NCI-H526 (cell line): ENCODE data around the gene MED27.
A peak's percentile ranks its signal among the peaks of the same experiment; 100 is the strongest.

ENCODE experiments used
- DNase-seq, 2 experiments: peaks; one replicate each; lab custom pipeline; 2025; lab: John Stamatoyannopoulos, UW

Gene MED27

DNA sequence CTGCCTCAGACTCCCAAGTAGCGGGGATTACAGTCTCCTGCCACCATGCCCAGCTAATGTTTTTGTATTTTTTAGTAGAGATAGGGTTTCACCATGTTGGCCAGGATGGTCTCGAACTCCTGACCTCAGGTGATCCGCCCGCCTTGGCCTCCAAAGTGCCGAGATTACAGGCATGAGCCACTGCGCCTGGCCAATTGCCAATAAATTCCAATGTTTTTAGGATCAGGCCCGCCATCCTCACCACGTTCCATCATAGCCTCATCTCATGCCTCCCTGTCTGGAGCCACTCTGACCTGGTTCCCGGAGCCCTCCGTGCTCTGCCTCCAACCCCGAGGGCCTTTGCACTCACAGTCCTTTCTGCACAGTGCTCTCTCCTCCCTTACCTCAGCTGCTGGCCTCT lies 268.3 kb downstream of the MED27 start:
- DNase-seq = no peak

DNA sequence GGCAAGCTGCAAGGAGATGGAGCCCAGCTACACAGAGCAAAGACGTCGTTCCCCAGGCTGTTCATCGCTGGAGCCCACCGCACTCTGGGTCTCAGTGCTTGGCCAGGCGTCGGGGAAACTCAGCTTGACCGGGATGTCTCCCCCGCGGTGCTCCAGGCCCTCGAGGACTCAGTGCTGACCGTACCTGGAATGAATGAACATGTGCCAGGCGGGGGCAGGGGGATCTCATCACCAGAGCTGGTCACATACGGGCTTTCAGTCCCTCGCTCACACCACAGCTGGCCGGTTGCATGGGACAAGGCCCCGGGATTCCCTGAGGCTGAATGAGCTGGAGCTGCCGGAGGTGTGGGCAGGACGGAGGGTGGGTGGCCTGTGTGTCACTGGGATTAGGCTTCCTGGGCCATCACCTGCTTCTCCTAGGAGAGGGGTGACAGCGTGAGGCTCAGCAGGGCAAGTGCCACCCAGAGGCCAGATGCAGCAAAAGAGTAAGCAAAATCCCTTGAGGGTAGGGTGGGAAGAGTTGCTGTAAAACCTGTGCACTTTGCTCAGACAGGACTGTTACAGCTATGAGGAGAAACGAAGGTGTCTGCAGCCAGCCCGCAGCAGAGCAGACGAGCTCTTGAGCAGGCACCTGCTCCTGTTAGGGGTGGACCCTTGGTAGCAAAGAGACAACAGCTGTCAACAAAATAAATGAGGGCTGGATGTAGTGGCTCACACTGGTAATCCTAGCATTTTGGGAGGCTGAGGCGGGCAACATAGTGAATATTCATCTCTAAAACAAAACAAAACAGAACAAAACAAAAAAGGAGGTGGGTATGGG lies 269.1 kb downstream of the MED27 start:
- DNase-seq = peak in 1 of 2 experiments; percentile 10
